ENCODE results near the gene RAPH1. TPM values are rescaled to one million over a fixed set of nuclear protein-coding genes. Genes with fewer than 3 reads are reported as not detected.
A peak's percentile ranks its signal among the peaks of the same experiment; 100 is the strongest.

RAPH1 gene
- total RNA-seq, 1 experiment from 2014 or later, result 5.5 TPM

- in situ Hi-C loops (cut with HindIII; ENCODE audit: low pct_unique_long_range_greater_than_20kb, low sequenced_read_pairs), result no loop called here
- no peak for DNase-seq (ENCODE audit: low read depth, low spot score)
Measured at GRCh38 chr2:203501873-203502272, 33.2 kb downstream of the RAPH1 start.

- in situ Hi-C loops (cut with HindIII; ENCODE audit: low pct_unique_long_range_greater_than_20kb, low sequenced_read_pairs), result no loop called here
- no peak for DNase-seq (ENCODE audit: low read depth, low spot score)
Measured at GRCh38 chr2:203500951-203501350, 34.1 kb downstream of the RAPH1 start.

GRCh38 chr2:203500297-203500696 is 34.8 kb downstream of the RAPH1 start:
- no peak for DNase-seq (ENCODE audit: low read depth, low spot score)
- in situ Hi-C loops (cut with HindIII; ENCODE audit: low pct_unique_long_range_greater_than_20kb, low sequenced_read_pairs), result no loop called here

GRCh38 chr2:203498161-203498560 is 36.9 kb downstream of the RAPH1 start:
- in situ Hi-C loops (cut with HindIII; ENCODE audit: low pct_unique_long_range_greater_than_20kb, low sequenced_read_pairs), result no loop called here
- DNase-seq (ENCODE audit: low read depth, low spot score), result peak; percentile 40

GRCh38 chr2:203492965-203493364 is 42.1 kb downstream of the RAPH1 start:
- DNase-seq (ENCODE audit: low read depth, low spot score), result no peak
- in situ Hi-C loops (cut with HindIII; ENCODE audit: low pct_unique_long_range_greater_than_20kb, low sequenced_read_pairs), result no loop called here

GRCh38 chr2:203490391-203490790 is 44.7 kb downstream of the RAPH1 start:
- in situ Hi-C loops (cut with HindIII; ENCODE audit: low pct_unique_long_range_greater_than_20kb, low sequenced_read_pairs), result no loop called here
- no peak for DNase-seq (ENCODE audit: low read depth, low spot score)

GRCh38 chr2:203489531-203489930 is 45.6 kb downstream of the RAPH1 start:
- in situ Hi-C loops (cut with HindIII; ENCODE audit: low pct_unique_long_range_greater_than_20kb, low sequenced_read_pairs), result no loop called here
- no peak for DNase-seq (ENCODE audit: low read depth, low spot score)

- in situ Hi-C loops (cut with HindIII; ENCODE audit: low pct_unique_long_range_greater_than_20kb, low sequenced_read_pairs), result no loop called here
- DNase-seq (ENCODE audit: low read depth, low spot score), result peak; percentile 79
Measured at GRCh38 chr2:203484266-203485112, 50.6 kb downstream of the RAPH1 start.

GRCh38 chr2:203480623-203481022 is 54.5 kb downstream of the RAPH1 start:
- in situ Hi-C loops (cut with HindIII; ENCODE audit: low pct_unique_long_range_greater_than_20kb, low sequenced_read_pairs), result no loop called here
- no peak for DNase-seq (ENCODE audit: low read depth, low spot score)

- DNase-seq (ENCODE audit: low read depth, low spot score), result no peak
- in situ Hi-C loops (cut with HindIII; ENCODE audit: low pct_unique_long_range_greater_than_20kb, low sequenced_read_pairs), result no loop called here
Measured at GRCh38 chr2:203476881-203477280, 58.2 kb downstream of the RAPH1 start.

GRCh38 chr2:203471323-203471722 is 63.8 kb downstream of the RAPH1 start:
- no peak for DNase-seq (ENCODE audit: low read depth, low spot score)
- in situ Hi-C loops (cut with HindIII; ENCODE audit: low pct_unique_long_range_greater_than_20kb, low sequenced_read_pairs), result no loop called here

- peak; percentile 27 for DNase-seq (ENCODE audit: low read depth, low spot score)
- in situ Hi-C loops (cut with HindIII; ENCODE audit: low pct_unique_long_range_greater_than_20kb, low sequenced_read_pairs), result no loop called here
Measured at GRCh38 chr2:203470371-203470770, 64.7 kb downstream of the RAPH1 start.

GRCh38 chr2:203469546-203469945 is 65.6 kb downstream of the RAPH1 start:
- no peak for DNase-seq (ENCODE audit: low read depth, low spot score)
- in situ Hi-C loops (cut with HindIII; ENCODE audit: low pct_unique_long_range_greater_than_20kb, low sequenced_read_pairs), result no loop called here

GRCh38 chr2:203463266-203463678 is 71.8 kb downstream of the RAPH1 start:
- in situ Hi-C loops (cut with HindIII; ENCODE audit: low pct_unique_long_range_greater_than_20kb, low sequenced_read_pairs), result no loop called here
- DNase-seq (ENCODE audit: low read depth, low spot score), result no peak

GRCh38 chr2:203462308-203462707 is 72.8 kb downstream of the RAPH1 start:
- no peak for DNase-seq (ENCODE audit: low read depth, low spot score)
- in situ Hi-C loops (cut with HindIII; ENCODE audit: low pct_unique_long_range_greater_than_20kb, low sequenced_read_pairs), result no loop called here

GRCh38 chr2:203461746-203462145 is 73.4 kb downstream of the RAPH1 start:
- no peak for DNase-seq (ENCODE audit: low read depth, low spot score)
- in situ Hi-C loops (cut with HindIII; ENCODE audit: low pct_unique_long_range_greater_than_20kb, low sequenced_read_pairs), result no loop called here

- DNase-seq (ENCODE audit: low read depth, low spot score), result no peak
- in situ Hi-C loops (cut with HindIII; ENCODE audit: low pct_unique_long_range_greater_than_20kb, low sequenced_read_pairs), result no loop called here
Measured at GRCh38 chr2:203455209-203455608, 79.9 kb downstream of the RAPH1 start.

- in situ Hi-C loops (cut with HindIII; ENCODE audit: low pct_unique_long_range_greater_than_20kb, low sequenced_read_pairs), result no loop called here
- peak; percentile 69 for DNase-seq (ENCODE audit: low read depth, low spot score)
Measured at GRCh38 chr2:203453858-203454451, 81.1 kb downstream of the RAPH1 start.

GRCh38 chr2:203451689-203452088 is 83.4 kb downstream of the RAPH1 start:
- in situ Hi-C loops (cut with HindIII; ENCODE audit: low pct_unique_long_range_greater_than_20kb, low sequenced_read_pairs), result no loop called here
- no peak for DNase-seq (ENCODE audit: low read depth, low spot score)

All from SK-MEL-5 (cell line).